Urothelium cell line (cell line): ENCODE results near the gene MPC2.
"Not testable (repeated sequence)": the region's sequence is repeated elsewhere in the genome, so short reads cannot be mapped to it uniquely, and the experiment has no call there.

Experiments
- DNase-seq: peaks from one replicate; pipeline ENCODE4 v3.0.0; 2011; ENCODE audit warnings: low spot score, mixed read lengths
- FAIRE-seq: peaks from 2 replicates; lab custom pipeline; 2011; peaks lifted over from hg19 to GRCh38; lab: Jason Lieb, UNC

MPC2 gene

DNA sequence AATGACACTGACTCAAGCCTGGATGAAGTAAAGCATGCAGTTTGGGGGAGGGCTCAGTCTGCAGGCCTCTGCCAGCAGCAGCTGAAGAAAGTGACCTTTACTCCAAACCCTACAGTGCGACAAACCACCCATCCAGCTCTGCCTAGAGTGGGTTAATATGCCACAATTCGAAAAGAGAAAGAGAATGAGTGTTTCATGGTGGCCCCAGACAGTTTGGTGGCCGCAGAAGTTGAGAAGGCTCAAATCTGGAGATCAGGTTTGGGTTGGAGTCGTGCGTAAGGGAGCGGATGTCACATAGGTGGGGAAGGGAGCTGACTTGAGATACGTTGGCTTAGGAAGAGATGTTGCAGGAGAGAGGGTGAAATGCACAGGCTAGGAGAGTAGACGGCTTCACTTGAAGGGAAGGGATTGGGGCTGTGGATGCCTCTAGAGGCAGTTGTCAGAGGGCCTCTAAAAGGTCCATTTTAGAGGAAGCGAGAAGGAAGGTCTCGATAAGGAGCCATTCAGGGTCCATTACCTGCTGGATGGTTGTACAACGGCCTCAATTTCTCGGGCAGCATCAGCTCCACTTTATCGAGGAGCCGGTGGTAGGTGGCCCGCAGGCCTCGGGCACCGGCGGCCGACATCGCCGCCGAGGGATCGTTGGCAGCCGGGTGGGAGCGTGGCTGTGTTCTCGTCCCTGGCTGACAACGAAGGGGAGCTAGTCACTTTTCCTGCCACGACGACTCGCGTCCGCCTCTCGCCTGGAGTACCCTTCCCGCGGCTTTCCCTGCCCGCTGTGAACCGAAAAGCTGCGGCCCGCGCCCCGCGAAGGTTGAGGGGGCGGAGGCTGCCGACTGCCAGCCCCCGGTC is 1.4 kb downstream of the MPC2 start:
- DNase-seq (peak; percentile 40), FAIRE-seq (no peak)

GRCh38 chr1:167934426-167935215 is 2.3 kb downstream of the MPC2 start:
- FAIRE-seq (no peak), DNase-seq (no peak)

DNA sequence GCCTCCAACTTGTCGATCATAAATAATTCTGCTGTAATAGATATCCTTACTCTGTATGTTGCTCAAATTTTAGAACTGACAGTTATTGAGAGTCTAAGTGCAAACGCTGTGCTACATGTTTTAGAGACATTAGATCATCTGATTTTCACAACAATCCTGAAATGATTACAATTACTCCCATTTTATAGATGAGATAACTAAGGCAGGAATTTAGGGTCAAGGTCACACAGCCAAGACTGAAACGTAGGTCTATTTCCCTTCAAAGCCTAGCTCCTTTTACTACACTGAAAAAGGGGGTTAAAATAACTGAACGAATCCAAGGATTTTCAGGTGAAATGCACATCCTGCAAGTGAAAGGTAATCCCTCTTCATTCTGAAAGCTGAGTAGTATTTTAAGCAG is 3.1 kb downstream of the MPC2 start:
- FAIRE-seq = no peak
- DNase-seq = no peak

- DNase-seq (no peak), FAIRE-seq (no peak)
These were observed 7.1 kb downstream of the MPC2 start for GRCh38 chr1:167929725-167930124.

GRCh38 chr1:167928919-167929318 is 8.0 kb downstream of the MPC2 start:
- not testable (repeated sequence) for FAIRE-seq, DNase-seq

DNA sequence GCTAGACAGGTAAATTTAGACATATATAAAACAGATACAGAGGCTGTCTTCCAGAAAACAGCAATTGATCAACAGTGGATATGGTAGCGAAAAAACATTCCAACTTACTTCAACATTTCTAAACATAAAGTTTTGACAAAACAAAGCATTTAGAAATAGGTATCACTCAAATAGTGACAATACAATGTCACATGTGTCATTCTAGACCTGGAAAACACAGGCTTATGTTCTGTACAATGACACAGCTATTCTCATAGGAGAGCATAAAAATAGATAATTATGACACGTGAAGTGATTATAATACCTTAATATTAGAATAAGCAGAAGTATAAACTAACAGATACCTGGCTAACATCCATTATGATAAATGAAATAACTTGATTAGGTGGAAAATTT is 8.4 kb downstream of the MPC2 start:
- FAIRE-seq = no peak
- no peak for DNase-seq

GRCh38 chr1:167927046-167927754 is 9.7 kb downstream of the MPC2 start:
- no peak for DNase-seq
- FAIRE-seq = no peak

DNA sequence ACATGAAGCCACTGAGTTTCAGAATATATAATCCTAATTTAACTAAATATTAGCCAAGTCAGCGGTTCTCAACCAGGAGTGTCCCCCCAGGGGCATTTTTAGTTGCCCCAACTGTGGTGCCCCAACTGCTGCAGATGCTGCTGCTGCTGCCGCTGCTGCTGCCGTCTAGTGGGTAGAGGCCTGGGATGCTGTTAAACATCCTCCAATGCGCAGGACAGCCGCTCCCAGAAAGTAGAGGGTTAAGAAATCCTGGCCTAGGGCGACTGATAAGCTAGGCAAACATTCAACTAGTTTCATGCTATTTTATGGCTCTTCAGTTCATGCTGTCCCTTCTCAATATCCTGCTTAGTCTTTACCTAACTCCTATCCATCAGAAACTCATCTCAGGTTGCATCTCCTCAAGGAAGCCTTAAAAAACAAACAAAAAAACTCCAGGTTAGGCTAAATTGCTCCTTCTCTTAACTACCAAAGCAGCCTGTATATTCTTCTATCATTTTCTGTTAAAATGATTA is 10.3 kb downstream of the MPC2 start:
- FAIRE-seq (no peak), DNase-seq (no peak)

- DNase-seq = no peak
- no peak for FAIRE-seq
These were observed 12.2 kb downstream of the MPC2 start for GRCh38 chr1:167924543-167925231.

DNA sequence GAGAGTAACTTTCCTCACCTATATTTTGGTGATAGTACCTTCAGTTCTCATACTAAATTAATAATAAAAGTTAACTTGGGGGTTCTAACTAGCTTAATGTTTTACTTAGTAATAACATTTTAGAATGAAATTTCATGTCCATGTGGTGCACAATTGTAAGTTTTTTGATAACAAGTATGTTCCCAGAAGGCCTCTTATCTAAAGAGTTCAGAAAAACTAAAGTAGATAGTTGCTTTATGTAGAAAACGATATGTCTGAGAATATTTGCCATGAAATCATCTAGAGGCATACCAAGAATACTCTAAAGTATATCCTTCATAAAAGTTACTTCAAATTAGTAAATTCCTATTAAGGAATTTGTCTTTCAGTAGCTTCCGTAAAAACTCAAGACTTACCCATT is 12.8 kb downstream of the MPC2 start:
- DNase-seq (no peak), FAIRE-seq (no peak)

DNA sequence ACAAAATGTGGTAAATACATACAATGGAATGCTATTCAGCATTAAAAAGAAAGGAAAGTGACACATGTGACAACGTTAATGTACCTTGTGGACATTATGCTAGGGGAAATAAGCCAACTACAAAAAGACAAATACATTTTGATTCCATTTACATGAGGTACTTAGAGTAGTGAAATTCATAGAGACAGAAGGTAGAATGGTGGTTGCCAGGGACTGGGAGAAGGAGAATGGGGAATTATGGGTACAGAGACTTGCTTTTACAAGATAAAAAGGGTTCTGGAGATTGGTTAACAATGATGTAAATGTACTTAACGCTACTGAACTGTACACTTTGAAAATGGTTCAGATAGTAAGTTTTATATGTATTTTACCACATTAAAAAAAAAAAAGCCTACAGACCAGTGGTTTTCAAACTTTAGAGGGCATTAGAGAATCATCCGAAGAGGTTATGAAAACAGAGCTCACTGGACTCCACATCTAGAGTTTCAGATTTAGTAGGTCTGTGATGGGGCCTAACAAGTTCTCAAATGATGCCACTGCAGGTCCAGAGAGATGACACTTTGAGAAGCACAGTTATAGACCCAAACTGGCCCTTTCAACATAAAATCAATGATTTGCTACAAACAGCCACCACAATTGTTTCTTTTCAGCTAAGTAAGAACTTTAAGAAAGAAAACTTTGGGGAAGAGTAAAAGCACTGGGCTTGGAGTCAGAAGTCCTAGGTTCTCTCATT is 13.4 kb downstream of the MPC2 start:
- FAIRE-seq = no peak
- DNase-seq = no peak

DNA sequence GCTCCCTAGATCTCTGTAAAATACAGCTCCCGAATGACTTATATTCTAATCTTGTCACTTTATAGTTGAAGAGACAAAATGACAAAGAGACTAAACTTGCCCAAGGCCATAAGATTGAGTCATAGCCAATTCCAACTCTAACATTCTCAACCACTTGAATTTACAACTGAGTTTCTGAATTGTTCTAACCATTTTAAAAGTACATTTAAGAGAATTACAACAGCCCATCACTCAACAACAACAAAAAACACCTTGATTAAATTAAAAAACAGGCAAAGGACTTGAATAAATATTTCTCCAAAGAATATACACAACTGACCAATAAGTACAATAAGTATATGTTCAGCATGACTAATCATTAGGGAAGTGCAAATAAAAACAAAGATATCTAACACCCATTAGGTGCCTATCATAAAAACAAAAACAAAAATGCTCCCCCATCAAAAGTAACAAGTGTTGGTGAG is 14.2 kb downstream of the MPC2 start:
- no peak for DNase-seq

DNA sequence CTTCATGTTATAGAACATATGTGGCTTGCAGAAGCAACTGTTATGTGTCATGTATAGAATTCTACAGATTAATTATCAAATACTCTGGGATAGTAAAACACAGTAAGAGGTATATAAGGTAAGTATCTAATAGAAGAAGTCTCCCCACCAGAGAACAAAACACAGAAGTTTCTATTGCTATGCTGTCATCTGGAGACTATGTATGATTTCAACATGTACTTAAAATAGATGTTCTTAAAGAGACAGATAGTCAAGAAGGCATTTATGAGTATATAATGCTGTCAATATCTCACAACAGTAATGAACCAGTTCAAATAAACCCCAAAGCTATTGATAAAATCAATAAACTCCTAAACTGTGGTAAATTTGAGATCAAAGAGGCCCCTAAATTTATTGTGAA is 14.8 kb downstream of the MPC2 start:
- FAIRE-seq (no peak), DNase-seq (no peak)

More for the DNA sequence above, 14.2 kb downstream of the MPC2 start:
- no peak for FAIRE-seq

- no peak for FAIRE-seq
- no peak for DNase-seq
These were observed 19.9 kb downstream of the MPC2 start for GRCh38 chr1:167916766-167917511.

DNA sequence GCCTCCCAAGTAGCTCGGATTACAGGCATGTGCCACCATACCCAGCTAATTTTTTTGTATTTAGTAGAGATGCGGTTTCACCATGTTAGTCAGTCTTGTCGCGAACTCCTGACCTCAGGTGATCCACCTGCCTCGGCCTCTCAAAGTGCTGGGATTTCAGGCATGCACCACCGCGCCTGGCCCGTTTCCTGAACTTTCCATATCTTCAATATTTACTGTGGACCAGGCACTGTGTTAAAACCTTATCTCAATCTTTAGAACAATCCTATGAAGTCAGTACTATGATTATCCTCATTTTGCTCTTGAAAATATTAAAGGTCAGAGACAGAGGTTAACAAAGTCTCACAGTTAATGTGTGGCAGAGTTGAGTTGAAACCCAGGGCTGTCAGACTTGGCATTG is 21.3 kb downstream of the MPC2 start:
- FAIRE-seq (no peak), DNase-seq (no peak)

DNA sequence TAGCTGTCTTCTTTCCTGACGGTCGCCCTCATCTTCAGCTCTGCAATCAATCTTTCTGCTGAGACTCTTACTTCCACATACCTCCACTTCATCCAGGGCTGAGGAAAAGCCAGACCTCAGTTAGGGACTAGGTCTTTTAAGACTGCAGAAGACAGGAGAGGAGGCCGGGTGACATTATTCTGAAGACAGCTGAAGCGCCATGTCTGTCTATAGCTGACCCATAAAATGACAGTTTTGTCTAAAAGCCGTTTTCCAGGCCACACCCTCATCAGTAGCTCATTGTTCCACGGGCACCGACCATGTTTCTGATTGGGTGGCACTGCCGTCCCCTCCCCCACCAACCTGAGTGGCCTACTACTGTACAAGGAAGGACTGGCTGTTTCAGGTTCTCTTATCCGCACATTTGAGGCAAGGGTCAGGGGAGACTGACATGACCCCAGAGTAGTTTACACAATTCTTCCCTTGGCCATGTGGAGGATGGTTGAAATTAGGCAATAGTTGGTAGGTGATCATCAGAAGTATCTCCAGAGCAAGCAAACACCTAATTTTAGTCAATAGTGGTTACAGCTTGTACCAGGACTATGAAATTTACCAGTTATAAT is 22.9 kb downstream of the MPC2 start, which contains the start of gene ADCY10:
Gene ADCY10 (minus strand): TSS at position 240 of the 602 bp plus-strand sequence. CDS start 8,994 bp downstream, outside the sequence.
- DNase-seq = no peak
- FAIRE-seq = no peak

GRCh38 chr1:167912294-167912693 is 24.6 kb downstream of the MPC2 start:
- DNase-seq (no peak), FAIRE-seq (no peak)

GRCh38 chr1:167911413-167911812 is 25.5 kb downstream of the MPC2 start:
- FAIRE-seq = no peak
- no peak for DNase-seq

DNA sequence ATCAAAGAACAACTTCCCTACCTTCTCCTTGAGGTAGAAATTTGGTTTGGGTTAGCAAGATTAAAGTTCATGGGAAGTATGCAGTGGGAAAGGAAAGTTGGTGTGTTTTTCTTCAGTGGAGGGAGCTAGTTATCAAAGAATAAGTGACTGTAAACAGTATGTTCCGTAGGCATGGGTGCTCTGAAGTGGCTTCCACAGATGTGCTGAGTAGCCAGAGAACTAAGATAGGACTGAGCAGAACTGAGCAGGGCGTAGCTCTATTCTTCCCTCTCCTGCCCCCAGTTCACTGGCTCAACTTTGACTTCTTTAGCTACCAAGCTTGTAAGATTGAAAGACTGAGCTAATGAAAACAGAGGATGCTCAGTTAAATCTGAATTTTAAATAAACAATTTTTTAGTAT is 26.3 kb downstream of the MPC2 start:
- no peak for DNase-seq
- no peak for FAIRE-seq
